Stimulated activated memory B cell treated with anti-CD40 and anti-IgM and Interleukin-4, amounts not matched to agents 10 μg/mL and 1 μg/mL and 100 μg/mL, for 72 hours (primary cell): Measurements from ENCODE around the gene ATXN7L1.

Experiments
- ATAC-seq: fragments of 150-1000 bp; cut with Tn5 transposase; 2 replicates; pipeline ENCODE4 v1.10.0; 2021
- H3K27ac Mint-ChIP-seq: one replicate; pipeline ENCODE4 v1.8.0; 2022; ENCODE audit warnings: mild to moderate bottlenecking, mixed read lengths
- H3K27me3 Mint-ChIP-seq: one replicate; pipeline ENCODE4 v1.8.0; 2022; ENCODE audit warnings: mixed read lengths
- H3K36me3 Mint-ChIP-seq: one replicate; pipeline ENCODE4 v1.8.0; 2022; ENCODE audit warnings: mixed read lengths
- H3K4me1 Mint-ChIP-seq: one replicate; pipeline ENCODE4 v1.8.0; 2022; ENCODE audit warnings: mixed read lengths
- H3K4me3 Mint-ChIP-seq: one replicate; pipeline ENCODE4 v1.8.0; 2022; ENCODE audit warnings: mild to moderate bottlenecking, moderate library complexity, mixed read lengths
- H3K9me3 Mint-ChIP-seq: one replicate; pipeline ENCODE4 v1.8.0; 2022; ENCODE audit warnings: mixed read lengths

Gene ATXN7L1

DNA sequence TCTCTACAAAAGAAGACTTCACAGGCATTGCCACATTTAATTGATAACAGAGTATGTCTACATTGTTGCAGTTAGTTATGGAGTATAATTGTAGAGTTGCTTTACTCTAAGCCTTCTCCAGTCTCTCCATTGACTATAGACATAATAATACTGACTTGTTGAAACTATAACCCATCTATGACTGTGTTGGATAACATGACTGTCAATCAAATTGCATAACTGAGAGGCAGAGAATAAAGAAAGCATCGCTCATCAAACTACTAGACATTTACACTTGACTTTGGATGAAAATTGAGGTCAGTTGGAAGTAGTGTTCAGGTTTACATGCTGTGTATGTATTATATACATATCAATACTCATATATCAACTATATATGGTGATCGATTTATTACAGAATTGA, 3.4 kb upstream of the ATXN7L1 start:
- Mint-ChIP-seq H3K27me3 (no peaks in the 10 kb centered on the region), H3K9me3 (no peaks in the 10 kb centered on the region), H3K4me1 (peaks cover 27% of the 10 kb centered on the region), H3K27ac (no peak overlapping the region), H3K36me3 (no peaks in the 10 kb centered on the region), H3K4me3 (no peak overlapping the region)
- no peak for ATAC-seq

DNA sequence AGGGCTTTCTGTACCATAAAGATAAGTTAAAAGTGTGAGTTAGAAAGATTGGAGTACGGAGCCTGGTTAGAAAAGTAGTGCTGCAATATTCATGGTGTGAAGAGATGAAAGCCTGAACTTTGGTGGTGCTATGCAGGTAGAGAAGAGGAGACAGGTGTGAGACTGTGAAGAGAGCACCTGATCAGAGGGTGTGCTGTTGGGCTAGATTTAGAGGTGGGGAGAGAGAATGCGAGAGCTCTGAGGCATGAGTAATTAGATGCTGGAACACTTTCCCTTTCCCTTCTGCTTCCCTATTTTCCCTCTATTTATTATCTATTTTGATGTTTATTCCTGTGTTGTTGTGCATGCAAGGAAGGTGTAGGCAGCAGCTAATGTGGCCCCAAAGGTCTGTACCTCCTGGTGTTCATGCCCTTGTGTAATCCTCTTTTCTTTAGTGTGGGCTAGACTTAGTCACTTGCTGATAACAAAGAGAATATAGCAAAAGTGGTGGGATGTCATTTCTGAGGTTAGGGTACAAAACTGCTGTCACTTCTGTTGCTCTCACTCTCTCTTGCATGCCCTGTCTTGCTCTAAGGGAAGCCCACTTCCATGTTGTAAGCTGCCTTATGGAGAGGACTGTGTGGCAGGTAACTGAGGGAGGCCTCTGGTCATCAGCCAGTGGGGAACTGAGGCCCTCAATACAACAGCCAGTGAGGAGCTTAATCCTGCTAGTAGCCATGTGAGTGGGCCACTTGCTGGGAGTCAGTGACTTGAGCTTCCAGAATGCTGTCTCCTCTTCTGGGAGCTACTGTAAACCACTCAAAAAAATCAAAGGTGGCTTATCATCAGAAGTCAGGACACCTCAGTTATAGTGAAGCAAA, 2.6 kb upstream of the ATXN7L1 start:
- no peaks in the 10 kb centered on the region for H3K27me3 Mint-ChIP-seq
- H3K9me3 Mint-ChIP-seq: no peaks in the 10 kb centered on the region
- no peak for ATAC-seq
- H3K27ac Mint-ChIP-seq: no peak overlapping the region
- H3K4me3 Mint-ChIP-seq: no peak overlapping the region
- H3K4me1 Mint-ChIP-seq: peaks cover 27% of the 10 kb centered on the region
- H3K36me3 Mint-ChIP-seq: no peaks in the 10 kb centered on the region

DNA sequence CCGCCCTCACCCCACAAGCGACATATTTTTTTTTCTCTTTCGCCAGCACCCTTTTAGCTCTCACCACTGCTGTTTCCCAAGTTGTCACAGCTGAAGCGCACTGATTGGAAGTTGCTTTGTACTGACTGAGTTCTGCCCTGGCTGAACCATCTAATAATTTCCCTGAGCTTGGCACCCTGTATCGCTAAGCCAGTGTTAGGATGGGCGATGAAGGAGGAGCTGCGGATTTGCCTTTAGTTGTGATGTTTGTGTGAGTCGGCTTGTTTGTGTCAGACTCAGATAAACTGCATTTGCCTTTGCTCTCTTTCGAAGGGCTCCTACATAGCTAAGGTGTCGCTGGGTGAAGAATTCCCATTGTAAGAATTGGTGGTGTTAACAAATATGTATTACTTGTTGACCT, 1.3 kb upstream of the ATXN7L1 start:
- H3K9me3 Mint-ChIP-seq: no peaks in the 10 kb centered on the region
- no peak overlapping the region for H3K27ac Mint-ChIP-seq
- ATAC-seq: no peak
- peaks cover 27% of the 10 kb centered on the region for H3K4me1 Mint-ChIP-seq
- H3K4me3 Mint-ChIP-seq: peak overlapping the region; percentile 80
- H3K27me3 Mint-ChIP-seq: no peaks in the 10 kb centered on the region
- H3K36me3 Mint-ChIP-seq: no peaks in the 10 kb centered on the region

DNA sequence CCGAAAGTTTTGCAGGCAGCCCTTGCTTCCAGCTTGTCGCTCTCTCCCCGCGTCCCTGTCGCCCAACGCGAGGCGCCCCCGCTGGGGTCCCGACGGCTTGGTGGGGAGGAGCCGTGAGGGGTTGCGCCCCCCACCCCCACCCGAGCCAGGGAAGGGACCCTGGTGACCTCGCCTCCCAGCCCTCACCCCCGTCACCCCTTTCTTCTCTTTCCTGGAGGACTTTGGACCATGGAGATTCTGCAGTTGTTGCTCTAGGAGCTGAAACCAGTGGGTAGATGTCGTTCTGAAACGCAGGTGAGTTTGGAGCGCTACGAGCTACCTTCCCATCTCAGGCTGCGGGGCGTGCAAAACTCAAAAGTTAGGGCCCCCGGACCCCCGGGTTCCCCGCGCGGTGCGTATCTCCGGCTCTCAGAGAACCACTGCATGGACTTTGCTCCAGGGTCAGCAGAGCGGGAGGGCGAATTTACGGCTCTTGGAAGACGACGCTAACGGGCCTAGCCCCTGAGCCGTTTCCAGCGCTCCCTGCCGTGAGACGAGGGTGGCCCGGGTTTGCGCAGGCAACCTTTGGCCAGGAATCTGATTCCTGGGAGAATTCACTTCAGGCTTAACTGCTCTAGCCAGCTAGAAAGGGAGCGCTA, 684 bp upstream of the ATXN7L1 start:
- ATAC-seq: no peak
- no peaks in the 10 kb centered on the region for H3K36me3 Mint-ChIP-seq
- H3K9me3 Mint-ChIP-seq: no peaks in the 10 kb centered on the region
- H3K4me1 Mint-ChIP-seq: peaks cover 27% of the 10 kb centered on the region
- peak overlapping the region; percentile 59 for H3K27ac Mint-ChIP-seq
- no peaks in the 10 kb centered on the region for H3K27me3 Mint-ChIP-seq
- H3K4me3 Mint-ChIP-seq: peak overlapping the region; percentile 80

DNA sequence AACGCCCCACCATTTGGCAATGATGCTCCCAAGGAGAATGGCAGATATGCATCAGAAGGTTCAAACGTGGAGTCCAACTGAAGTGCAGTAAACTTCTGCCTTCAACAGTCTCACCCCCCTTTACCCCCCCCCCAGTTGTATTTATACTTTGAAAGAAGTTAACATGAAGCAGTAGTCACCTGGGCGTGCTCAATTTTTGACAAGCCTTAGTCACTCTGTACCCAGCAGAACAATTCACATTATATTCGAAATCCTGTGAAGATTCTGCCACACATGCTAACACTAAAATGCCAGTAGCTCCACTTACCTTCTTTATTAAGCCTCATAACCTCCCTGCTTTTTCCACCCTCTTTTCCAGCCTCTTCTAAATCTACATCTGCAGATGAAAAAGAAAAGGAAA, 894 bp downstream of the ATXN7L1 start:
- Mint-ChIP-seq H3K9me3 (no peaks in the 10 kb centered on the region), H3K4me3 (peak overlapping the region; percentile 89), H3K36me3 (no peaks in the 10 kb centered on the region), H3K27ac (peak overlapping the region; percentile 85), H3K27me3 (no peaks in the 10 kb centered on the region), H3K4me1 (peaks cover 27% of the 10 kb centered on the region)
- no peak for ATAC-seq

DNA sequence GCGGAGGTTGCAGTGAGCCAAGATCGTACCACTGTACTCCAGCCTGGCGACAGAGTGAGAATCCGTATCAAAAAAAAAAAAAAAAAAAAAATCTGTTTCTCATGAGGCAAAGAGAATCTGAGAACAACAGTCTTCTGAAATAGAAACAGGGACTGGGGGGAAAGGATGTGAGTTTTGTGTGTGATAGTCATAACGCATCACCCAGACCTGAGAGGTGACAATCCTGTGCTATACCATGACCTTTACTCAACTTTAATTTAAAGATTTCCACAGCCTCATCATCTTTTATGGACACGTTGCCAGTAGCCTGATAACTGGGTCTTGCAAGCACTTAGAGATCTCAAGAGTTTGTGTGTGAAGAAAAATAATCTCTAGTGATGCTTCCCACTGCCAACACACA, 2.3 kb downstream of the ATXN7L1 start:
- no peaks in the 10 kb centered on the region for H3K9me3 Mint-ChIP-seq
- no peaks in the 10 kb centered on the region for H3K36me3 Mint-ChIP-seq
- H3K27ac Mint-ChIP-seq: no peak overlapping the region
- no peak for ATAC-seq
- no peak overlapping the region for H3K4me3 Mint-ChIP-seq
- no peaks in the 10 kb centered on the region for H3K27me3 Mint-ChIP-seq
- H3K4me1 Mint-ChIP-seq: peaks cover 27% of the 10 kb centered on the region

DNA sequence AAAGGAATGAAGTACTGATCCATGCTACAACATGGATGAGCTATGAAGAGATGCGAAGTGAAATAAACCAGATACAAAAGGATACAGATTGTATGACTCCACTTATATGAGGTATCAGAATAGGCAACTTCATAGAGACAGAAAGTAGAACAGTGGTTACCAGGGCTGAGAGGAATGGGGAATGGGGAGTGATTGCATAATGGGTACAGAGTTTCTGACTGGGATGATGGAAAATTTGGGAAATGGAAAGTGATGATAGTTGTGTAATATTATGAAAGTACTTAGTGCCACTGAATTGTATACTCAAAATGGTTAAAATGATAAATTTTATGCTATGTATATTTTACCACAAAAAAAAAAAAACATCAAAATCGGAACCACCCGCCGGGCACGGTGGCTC, 3.9 kb downstream of the ATXN7L1 start:
- no peak for ATAC-seq
- Mint-ChIP-seq H3K27ac (no peak overlapping the region), H3K27me3 (no peaks in the 10 kb centered on the region), H3K4me3 (no peak overlapping the region), H3K9me3 (no peaks in the 10 kb centered on the region), H3K4me1 (peaks cover 12% of the 10 kb centered on the region), H3K36me3 (no peaks in the 10 kb centered on the region)

DNA sequence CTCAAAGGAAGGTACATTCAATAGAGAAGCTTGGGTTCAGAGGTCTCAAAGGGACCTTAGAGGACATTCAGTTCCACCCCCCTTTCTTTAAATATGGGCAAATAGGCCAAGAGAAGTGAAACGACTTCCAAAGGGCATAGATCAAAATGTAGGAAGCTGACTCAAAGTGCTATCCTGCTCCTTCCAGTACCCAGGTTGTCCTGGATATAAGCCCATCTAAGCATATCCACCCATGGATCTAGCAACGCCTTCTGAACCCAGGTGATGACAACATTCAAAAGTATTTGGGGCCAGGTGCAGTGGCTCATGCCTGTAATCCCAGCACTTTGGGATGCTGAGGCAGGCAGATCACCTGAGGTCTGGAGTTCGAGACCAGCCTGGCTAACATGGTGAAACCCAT, 5.3 kb downstream of the ATXN7L1 start:
- Mint-ChIP-seq H3K9me3 (no peaks in the 10 kb centered on the region), H3K27ac (no peak overlapping the region), H3K4me3 (no peak overlapping the region), H3K36me3 (no peaks in the 10 kb centered on the region), H3K27me3 (no peaks in the 10 kb centered on the region), H3K4me1 (peaks cover 4% of the 10 kb centered on the region)
- no peak for ATAC-seq

DNA sequence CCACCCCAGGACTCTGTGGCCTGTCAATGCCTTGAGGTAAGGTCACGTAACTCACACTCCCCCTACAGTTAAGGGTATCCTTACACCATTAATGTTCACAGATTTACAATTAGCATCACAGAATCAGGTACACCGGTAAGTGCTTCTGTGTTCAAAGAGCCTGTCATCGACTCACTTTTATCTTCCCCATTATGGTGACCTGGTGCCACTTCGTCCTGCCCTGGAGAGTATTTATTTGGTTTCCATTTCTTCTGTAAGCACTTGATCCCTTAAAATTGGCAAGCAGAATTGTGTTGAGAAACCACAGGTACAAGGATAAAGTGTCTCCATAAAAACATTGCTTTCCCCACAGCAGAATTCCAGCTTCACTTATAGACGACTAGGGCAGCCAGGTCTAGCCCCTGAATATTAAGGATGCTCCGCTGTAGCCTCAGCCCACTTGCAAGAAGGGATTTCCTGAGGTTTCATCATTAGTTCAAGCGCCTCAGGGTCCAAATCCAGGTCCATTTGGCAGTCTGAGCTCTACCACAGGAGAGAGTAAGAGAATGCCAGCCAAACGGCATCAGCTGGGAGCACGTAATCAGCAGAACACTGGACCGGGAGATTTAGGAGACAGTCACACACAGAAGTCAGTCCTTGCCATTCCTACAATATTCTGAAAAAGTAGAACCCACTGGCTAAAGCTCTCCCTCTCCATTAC, 10.1 kb downstream of the ATXN7L1 start:
- Mint-ChIP-seq H3K4me1 (no peaks in the 10 kb centered on the region), H3K4me3 (no peak overlapping the region), H3K9me3 (no peaks in the 10 kb centered on the region), H3K27me3 (no peaks in the 10 kb centered on the region), H3K27ac (no peak overlapping the region), H3K36me3 (no peaks in the 10 kb centered on the region)
- no peak for ATAC-seq

DNA sequence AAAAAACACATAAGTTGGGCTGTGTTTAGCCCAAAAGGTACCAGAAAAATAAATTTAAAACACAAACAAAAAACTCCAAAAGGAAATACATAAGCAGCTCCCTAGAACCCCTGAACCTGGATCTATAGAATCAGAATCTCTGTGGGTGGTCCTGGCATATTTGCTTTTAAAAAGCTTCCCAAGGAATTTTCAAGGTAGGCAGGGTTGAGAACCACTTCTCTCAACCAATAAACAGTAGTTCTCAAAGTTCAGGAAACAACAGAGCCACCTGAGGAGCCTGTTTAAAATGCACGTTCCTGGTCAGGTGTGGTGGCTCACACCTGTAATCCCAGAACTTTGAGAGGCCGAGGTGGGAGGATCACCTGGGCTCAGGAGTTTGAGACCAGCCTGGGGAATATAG, 12.5 kb downstream of the ATXN7L1 start:
- H3K4me3 Mint-ChIP-seq: no peak overlapping the region

DNA sequence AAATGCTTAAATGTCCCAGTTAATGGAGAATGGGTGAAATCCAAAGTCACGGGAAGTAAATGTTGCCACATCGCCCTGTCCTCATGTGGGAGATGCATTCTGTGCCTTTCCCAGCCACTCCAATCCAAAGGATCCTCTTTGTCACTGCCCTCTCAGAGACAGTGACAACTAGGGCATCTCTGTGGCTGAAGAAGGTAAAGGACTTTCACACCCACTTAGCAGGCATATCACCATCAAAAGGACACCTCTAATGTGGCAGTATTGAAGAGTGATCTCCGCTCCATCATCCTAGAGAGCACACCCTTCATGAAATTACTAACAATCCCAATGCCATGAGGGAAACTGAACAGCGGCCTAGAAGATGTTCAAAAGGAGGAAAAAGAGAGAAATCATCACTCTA, 13.6 kb downstream of the ATXN7L1 start:
- Mint-ChIP-seq H3K4me1 (no peaks in the 10 kb centered on the region), H3K27ac (no peak overlapping the region)

More for the DNA sequence above, 12.5 kb downstream of the ATXN7L1 start:
- H3K36me3 Mint-ChIP-seq: no peaks in the 10 kb centered on the region
- no peak for ATAC-seq
- no peak overlapping the region for H3K27ac Mint-ChIP-seq
- H3K9me3 Mint-ChIP-seq: no peaks in the 10 kb centered on the region
- H3K4me1 Mint-ChIP-seq: no peaks in the 10 kb centered on the region
- H3K27me3 Mint-ChIP-seq: no peaks in the 10 kb centered on the region

DNA sequence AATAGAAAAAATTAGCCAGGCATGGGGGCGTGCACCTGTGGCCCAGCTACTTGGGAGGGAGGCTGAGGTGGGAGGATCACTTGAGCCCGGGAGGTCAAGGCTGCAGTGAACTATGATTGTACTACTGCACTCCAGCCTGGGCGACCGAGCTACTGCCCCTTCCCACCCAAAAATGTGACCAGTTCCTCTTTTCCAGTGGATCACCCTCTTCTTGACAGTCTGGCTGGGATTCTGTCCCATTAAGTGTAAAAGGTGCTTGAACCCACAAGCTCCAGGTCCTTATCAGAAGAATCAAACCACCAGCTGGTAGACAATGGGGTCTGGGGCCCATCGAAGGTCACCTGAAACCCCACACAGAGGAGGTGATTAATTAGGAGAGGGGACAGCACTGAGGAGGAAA, 14.1 kb downstream of the ATXN7L1 start:
- no peaks in the 10 kb centered on the region for H3K36me3 Mint-ChIP-seq
- H3K27ac Mint-ChIP-seq: no peak overlapping the region
- no peaks in the 10 kb centered on the region for H3K27me3 Mint-ChIP-seq
- H3K4me1 Mint-ChIP-seq: no peaks in the 10 kb centered on the region
- no peaks in the 10 kb centered on the region for H3K9me3 Mint-ChIP-seq
- no peak overlapping the region for H3K4me3 Mint-ChIP-seq
- ATAC-seq: no peak

More for the DNA sequence above, 13.6 kb downstream of the ATXN7L1 start:
- no peak for ATAC-seq
- Mint-ChIP-seq H3K27me3 (no peaks in the 10 kb centered on the region), H3K36me3 (no peaks in the 10 kb centered on the region), H3K4me3 (no peak overlapping the region), H3K9me3 (no peaks in the 10 kb centered on the region)

DNA sequence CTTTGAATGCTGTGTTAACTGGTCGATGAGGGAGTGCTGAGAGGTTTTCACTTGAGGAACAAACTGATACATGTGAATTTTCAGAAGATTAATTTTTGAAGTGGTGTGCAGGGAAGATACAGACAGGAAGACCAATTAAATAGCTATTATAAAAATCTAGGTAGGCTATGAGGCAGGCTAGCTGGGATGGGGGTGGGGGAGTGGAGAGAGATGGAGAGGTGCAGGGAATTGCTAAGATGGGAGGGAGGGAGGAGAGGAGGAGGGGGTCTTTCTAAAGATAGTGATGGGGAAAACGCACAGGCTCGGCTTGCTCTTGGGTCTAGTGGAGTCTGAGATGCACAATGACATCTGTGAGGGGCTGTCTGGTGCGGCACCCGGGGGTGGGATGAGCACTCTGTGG, 15.2 kb downstream of the ATXN7L1 start:
- Mint-ChIP-seq H3K36me3 (no peaks in the 10 kb centered on the region), H3K27me3 (no peaks in the 10 kb centered on the region), H3K27ac (no peak overlapping the region), H3K4me1 (no peaks in the 10 kb centered on the region), H3K9me3 (no peaks in the 10 kb centered on the region), H3K4me3 (no peak overlapping the region)
- no peak for ATAC-seq

DNA sequence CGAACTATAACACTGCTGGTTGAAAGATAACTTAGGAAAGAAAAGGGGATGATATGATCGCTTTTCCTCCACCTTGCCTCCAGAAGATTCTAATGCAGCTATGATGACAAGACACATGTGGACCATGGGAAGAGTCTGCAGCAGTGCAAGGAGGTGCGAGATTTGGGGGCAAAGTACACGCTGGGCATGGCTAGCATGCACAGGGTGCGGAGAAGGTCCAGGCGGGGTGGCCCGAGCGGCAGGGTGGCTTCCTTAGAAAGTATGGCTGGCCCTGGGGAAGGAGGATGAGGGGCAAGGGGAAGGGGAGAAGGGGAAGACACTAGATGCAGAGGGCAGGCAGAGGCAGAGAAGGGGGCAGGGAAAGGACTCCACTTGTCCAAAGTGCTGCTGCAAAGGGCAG, 15.6 kb downstream of the ATXN7L1 start:
- H3K4me1 Mint-ChIP-seq: no peaks in the 10 kb centered on the region
- H3K4me3 Mint-ChIP-seq: no peak overlapping the region
- no peak for ATAC-seq
- H3K27ac Mint-ChIP-seq: no peak overlapping the region
- H3K36me3 Mint-ChIP-seq: no peaks in the 10 kb centered on the region
- H3K27me3 Mint-ChIP-seq: no peaks in the 10 kb centered on the region
- H3K9me3 Mint-ChIP-seq: no peaks in the 10 kb centered on the region

DNA sequence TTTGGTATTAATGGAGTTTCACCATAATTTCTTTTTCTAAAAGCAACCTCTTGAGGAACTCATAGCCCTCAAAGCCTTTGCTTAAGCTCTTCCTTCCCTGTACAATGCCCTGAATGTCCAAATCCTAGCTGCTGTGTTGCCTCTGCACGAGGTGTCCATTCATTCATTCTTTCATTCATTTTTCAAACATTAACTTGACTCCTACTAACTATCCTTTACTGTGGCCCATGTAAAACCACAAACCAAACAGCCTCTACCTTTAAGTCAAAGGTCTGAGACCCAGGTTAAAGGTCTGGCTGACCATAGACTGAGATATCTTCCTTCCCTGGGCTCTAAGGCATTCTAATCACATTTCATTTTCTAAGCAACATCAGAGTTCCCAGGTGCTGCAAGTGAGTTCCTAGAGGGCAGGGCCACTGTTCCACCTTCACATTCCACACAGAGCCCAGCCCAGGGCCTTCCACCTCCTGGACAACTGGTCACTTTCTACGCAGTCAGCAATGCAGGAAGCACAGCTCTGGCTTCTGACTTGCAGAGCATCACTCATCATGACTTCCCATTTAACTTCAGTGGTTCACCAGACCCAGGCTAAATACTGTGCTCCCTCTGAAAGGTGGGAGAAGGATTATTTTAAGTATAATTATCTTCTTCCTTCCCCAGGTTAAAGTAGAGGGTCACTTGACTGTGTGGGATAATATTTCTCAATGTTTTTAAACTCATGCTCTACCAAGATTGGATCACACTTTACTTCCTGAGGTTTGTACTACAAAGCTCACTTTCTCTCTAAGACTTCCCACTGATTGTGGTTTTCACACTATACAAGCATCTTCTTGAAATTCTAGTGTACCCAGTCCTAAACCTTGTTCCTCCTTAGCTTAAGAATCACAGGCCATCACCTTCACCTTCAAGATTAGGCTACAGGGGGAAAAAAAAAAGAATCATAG, 19.1 kb downstream of the ATXN7L1 start:
- Mint-ChIP-seq H3K4me3 (no peak overlapping the region), H3K36me3 (no peaks in the 10 kb centered on the region), H3K27me3 (no peaks in the 10 kb centered on the region), H3K9me3 (no peaks in the 10 kb centered on the region), H3K4me1 (no peaks in the 10 kb centered on the region), H3K27ac (no peak overlapping the region)
- no peak for ATAC-seq
